Lower lobe of right lung (tissue), 2 donors: ENCODE data around the gene RMI2. TPM values are rescaled to one million over a fixed set of nuclear protein-coding genes. Genes with fewer than 3 reads are reported as not detected.

Experiments
- ATAC-seq, 2 donors: fragments of 200-7000 bp; cut with Tn5 transposase; one replicate each; pipeline ENCODE4 v1.9.1; 2020 to 2022; ENCODE audit warnings: mild to moderate bottlenecking in 2 of 2, moderate library complexity in 2 of 2
- DNase-seq: peaks from one replicate; pipeline ENCODE4 v3.0.0-alpha.2; 2020
- H3K27ac ChIP-seq: fragments of 200-600 bp; one replicate; pipeline ENCODE4 v1.8.0; 2022
- H3K27me3 ChIP-seq: fragments of 200-600 bp; one replicate; pipeline ENCODE4 v1.8.0; 2022; ENCODE audit warnings: low read depth
- H3K36me3 ChIP-seq: fragments of 200-600 bp; one replicate; pipeline ENCODE4 v1.8.0; 2022; ENCODE audit warnings: mild to moderate bottlenecking
- H3K4me1 ChIP-seq: fragments of 200-600 bp; one replicate; pipeline ENCODE4 v1.8.0; 2022
- H3K4me3 ChIP-seq: fragments of 200-600 bp; one replicate; pipeline ENCODE4 v1.8.0; 2022; ENCODE audit warnings: mild to moderate bottlenecking
- H3K9me3 ChIP-seq: fragments of 200-600 bp; one replicate; pipeline ENCODE4 v1.8.0; 2022
- CTCF ChIP-seq: fragments of 200-600 bp; IDR thresholded peaks from one replicate; pipeline ENCODE4 v1.8.0; 2022; ENCODE audit warnings: antibody characterized with exemption, mild to moderate bottlenecking
- intact Hi-C: fragments of 100-400 bp; cut with DNase I; formaldehyde crosslinking; loops from one replicate; pipeline ENCODE4 v1.11.0; 2022
- total RNA-seq: library from RNA; stranded (reverse); fragmentation: NEBNext Ultra II Directional; extraction: Animal tissue kit (Norgen Biotek cat#: 25700); gene quantifications from one replicate; pipeline ENCODE4 v1.2.1, GENCODE V29; 2021
- donor health status: DM: no; HTN: yes; CAD: no; lungs with severe emphysema.

Gene RMI2
- total RNA-seq, 1 donor from 2014 or later: 1.7 TPM

GRCh38 chr16:11386791-11387546 lies 41.7 kb downstream of the RMI2 start:
- H3K4me1 ChIP-seq: no peaks in the 10 kb centered on the region
- H3K27me3 ChIP-seq: no peaks in the 10 kb centered on the region
- intact Hi-C loops: no loop called here
- H3K36me3 ChIP-seq: no peaks in the 10 kb centered on the region
- TF ChIP-seq CTCF: peak; percentile 41
- DNase-seq (no peak), ATAC-seq (peak; percentile 23 to 28)
- H3K9me3 ChIP-seq: no peaks in the 10 kb centered on the region
- no peak overlapping the region for H3K27ac ChIP-seq
- H3K4me3 ChIP-seq: no peak overlapping the region

DNA sequence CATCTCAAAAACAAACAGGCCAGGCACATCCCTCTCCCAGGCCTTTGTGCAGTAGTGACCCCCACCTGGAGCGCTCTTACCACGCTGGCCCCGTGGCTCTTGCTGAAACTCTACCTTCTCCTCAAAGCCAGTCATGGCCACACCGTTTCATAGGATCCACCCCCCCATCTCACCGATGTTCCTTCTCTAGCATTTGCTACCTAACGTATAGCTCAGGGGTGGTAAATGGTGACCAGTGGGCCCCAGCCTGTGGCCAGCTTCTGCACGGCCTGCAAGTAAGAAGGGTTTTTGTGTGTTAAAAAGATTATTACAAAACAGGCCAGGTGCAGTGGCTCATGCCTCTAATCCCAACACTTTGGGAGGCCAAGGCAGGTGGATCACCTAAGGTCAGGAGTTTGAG lies 43.8 kb downstream of the RMI2 start:
- ATAC-seq: no peak
- intact Hi-C loops: no loop called here
- TF ChIP-seq CTCF: no peak

DNA sequence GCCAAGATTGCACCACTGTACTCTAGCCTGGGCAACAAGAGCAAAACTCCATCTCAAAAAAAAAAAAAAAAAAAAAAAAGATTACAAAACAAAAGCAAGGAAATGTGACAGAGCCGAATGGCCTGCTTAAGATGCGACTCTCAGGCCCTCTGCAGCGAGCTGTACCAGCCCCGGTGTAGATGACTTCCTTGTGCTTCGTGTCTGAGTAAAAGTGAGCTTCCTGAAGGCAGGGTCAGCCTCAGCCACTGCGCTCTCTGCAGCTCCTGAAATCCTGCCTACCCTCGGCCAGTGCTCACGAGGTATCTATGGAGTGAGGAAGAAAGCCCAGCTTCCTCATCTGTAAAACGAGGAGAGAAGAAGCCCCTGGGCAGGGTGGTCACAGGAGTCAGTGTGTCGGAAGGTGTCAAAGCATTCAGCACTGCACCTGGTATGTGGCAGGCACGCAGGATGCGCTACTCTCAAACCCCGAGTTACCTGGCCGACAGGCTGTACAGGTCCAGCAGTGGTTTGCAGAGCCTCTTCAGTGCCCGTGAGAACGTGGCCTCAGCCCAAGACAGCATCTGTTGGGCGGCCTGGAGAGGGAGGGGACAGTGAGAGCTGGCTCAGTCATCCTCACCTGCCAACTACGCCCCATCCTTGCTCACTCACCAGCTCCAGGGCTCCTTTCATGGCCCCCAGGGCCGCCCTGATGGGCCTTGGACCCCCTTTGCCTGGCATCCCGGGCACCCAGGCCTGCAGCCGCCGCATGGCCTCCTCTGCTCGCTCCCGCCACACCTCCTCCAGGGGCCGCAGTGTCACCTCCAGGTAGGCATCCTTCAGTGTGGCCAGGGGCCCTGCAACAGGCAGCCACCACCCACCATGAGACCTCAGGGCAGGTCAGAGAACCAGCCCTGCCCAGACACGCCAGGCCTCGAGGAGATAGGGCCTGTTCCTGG lies 44.6 kb downstream of the RMI2 start:
- Histone ChIP-seq H3K4me1 (no peaks in the 10 kb centered on the region), H3K9me3 (no peaks in the 10 kb centered on the region), H3K36me3 (no peaks in the 10 kb centered on the region), H3K4me3 (no peak overlapping the region), H3K27ac (no peak overlapping the region), H3K27me3 (no peaks in the 10 kb centered on the region)
- no peak for ATAC-seq
- TF ChIP-seq CTCF: no peak
- intact Hi-C loops: no loop called here
- peak; percentile 41 for DNase-seq

More for the DNA sequence above, 43.8 kb downstream of the RMI2 start:
- no peak for DNase-seq
- H3K27ac ChIP-seq: no peak overlapping the region
- H3K9me3 ChIP-seq: no peaks in the 10 kb centered on the region
- no peak overlapping the region for H3K4me3 ChIP-seq
- no peaks in the 10 kb centered on the region for H3K36me3 ChIP-seq
- H3K4me1 ChIP-seq: no peaks in the 10 kb centered on the region
- H3K27me3 ChIP-seq: no peaks in the 10 kb centered on the region

DNA sequence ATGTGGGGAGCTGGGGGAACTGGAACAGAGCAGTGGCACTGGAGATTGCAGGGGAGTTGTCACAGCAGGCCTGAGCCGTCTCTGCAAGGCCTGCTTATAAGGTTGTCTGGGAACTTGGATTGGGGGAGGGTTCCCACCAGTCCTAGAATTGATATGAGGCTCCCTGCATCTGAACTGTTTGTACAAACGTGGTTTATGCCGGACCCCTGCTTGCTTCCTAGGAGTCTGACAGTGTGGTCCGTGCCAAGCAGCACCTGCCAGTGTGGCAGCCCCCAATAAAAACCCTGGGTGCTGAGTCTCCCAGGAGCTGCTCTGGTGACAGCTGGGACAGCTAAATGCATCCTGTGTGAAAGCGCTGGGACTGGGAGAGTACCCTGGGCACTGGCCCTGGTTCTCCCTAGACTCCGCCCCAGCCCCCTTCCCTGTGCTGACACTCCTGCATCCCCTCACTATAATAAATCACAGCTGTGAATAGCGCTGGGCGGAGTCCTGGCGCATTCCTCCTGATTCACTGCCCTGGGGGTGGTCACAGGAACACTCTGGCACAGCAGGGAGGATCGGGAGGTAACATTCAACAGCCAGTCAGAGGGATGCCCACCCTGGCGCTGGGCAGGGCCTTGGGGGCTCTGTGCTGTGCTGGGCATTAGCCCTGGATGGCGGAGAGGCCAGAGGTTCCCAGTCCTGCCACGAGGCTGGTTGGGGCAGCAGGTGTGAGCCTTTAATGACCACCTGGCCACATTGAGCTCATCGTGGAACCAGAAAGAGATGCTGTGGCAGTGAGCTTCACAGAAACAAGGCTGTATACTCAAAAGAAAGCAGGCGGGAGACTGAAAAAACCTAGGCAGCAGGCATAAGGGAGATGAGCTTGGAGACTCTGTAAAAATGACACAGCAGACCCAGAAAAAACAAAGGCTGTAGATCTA lies 45.6 kb downstream of the RMI2 start:
- no peaks in the 10 kb centered on the region for H3K27me3 ChIP-seq
- no peaks in the 10 kb centered on the region for H3K4me1 ChIP-seq
- H3K4me3 ChIP-seq: no peak overlapping the region
- ATAC-seq: no peak
- H3K27ac ChIP-seq: no peak overlapping the region
- peak; percentile 28 for DNase-seq
- intact Hi-C loops: no loop called here
- no peaks in the 10 kb centered on the region for H3K9me3 ChIP-seq
- TF ChIP-seq CTCF: no peak
- H3K36me3 ChIP-seq: no peaks in the 10 kb centered on the region

DNA sequence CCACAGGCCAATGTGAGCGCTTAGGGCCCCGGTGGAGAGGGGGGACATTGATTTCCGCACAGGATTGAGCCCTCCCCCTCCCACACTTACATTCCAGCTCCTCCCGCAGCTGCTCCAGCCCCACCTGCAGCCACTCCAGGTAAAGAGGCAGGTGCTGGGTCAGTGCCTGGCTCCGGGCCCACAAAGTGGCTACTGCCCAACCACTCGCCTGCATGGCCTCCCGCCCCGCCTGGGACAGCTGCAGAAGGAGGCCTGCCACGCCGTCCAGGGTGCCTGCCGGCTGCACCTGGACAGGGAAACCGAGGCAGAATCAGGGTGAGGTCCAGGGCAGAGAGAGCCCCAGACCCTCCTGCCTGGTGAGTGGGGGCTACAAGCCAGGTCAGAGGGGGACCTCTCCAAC lies 46.3 kb downstream of the RMI2 start:
- Histone ChIP-seq H3K36me3 (no peaks in the 10 kb centered on the region), H3K9me3 (no peaks in the 10 kb centered on the region), H3K4me1 (no peaks in the 10 kb centered on the region), H3K27me3 (no peaks in the 10 kb centered on the region), H3K4me3 (no peak overlapping the region), H3K27ac (no peak overlapping the region)
- intact Hi-C loops: no loop called here
- ATAC-seq (peak; percentile 83 to 86), DNase-seq (peak; percentile 90)
- no peak for TF ChIP-seq CTCF
